HEK293 (cell line): Measurements from ENCODE around the gene PLEKHH2.

Experiments used
- CTCF ChIP-seq: fragments of 450-650 bp; formaldehyde crosslinking; IDR thresholded peaks from 2 replicates; pipeline ENCODE4 v1.5.1; 2016; ENCODE audit warnings: missing biosample characterization, missing genetic modification characterization
- EGR2 ChIP-seq: fragments of 450-650 bp; formaldehyde crosslinking; IDR thresholded peaks from 2 replicates; pipeline ENCODE4 v1.5.1; 2016; ENCODE audit warnings: low read depth, missing biosample characterization, missing genetic modification characterization
- HOXA7 ChIP-seq: sonication (generic); formaldehyde crosslinking; IDR thresholded peaks from 2 replicates; pipeline ENCODE4 v1.8.1; 2022; ENCODE audit warnings: missing genetic modification reagents, borderline replicate concordance
- REST ChIP-seq: fragments of 450-650 bp; formaldehyde crosslinking; IDR thresholded peaks from 2 replicates; pipeline ENCODE4 v1.5.1; 2016; ENCODE audit warnings: missing biosample characterization, missing genetic modification characterization
- ZFP37 ChIP-seq: fragments of 450-650 bp; formaldehyde crosslinking; IDR thresholded peaks from 2 replicates; pipeline ENCODE4 v1.5.1; 2016; ENCODE audit warnings: missing biosample characterization, missing genetic modification characterization
- ZNF121 ChIP-seq: fragments of 450-650 bp; formaldehyde crosslinking; IDR thresholded peaks from 2 replicates; pipeline ENCODE4 v1.5.1; 2016; ENCODE audit warnings: missing biosample characterization, missing genetic modification characterization
- ZNF24 ChIP-seq: fragments of 450-650 bp; formaldehyde crosslinking; IDR thresholded peaks from 2 replicates; pipeline ENCODE4 v1.5.1; 2016; ENCODE audit warnings: missing biosample characterization, missing genetic modification characterization
- ZNF324 ChIP-seq: fragments of 450-650 bp; formaldehyde crosslinking; IDR thresholded peaks from 2 replicates; pipeline ENCODE4 v1.5.1; 2016; ENCODE audit warnings: missing biosample characterization, missing genetic modification characterization
- ZNF394 ChIP-seq: fragments of 450-650 bp; formaldehyde crosslinking; IDR thresholded peaks from 2 replicates; pipeline ENCODE4 v1.5.1; 2016; ENCODE audit warnings: missing biosample characterization, missing genetic modification characterization, mild to moderate bottlenecking, moderate library complexity, borderline replicate concordance

- TF ChIP-seq ZNF324 (tag by site-specific recombination): no peak
- no peak for TF ChIP-seq REST (tag by site-specific recombination)
- no peak for TF ChIP-seq HOXA7 (CRISPR knock-in tag)
- TF ChIP-seq CTCF: no peak
- no peak for TF ChIP-seq EGR2 (tag by site-specific recombination)
- no peak for TF ChIP-seq ZNF24
- no peak for TF ChIP-seq ZNF394 (tag by site-specific recombination)
- TF ChIP-seq ZNF121 (tag by site-specific recombination): no peak
- TF ChIP-seq ZFP37 (tag by site-specific recombination): no peak
These were observed 100.2 kb downstream of the PLEKHH2 start for GRCh38 chr2:43737097-43737854.
